Colon (tissue), 2 donors: ENCODE measurements around the gene C11orf16.
"Not testable (repeated sequence)": the region's sequence is repeated elsewhere in the genome, so short reads cannot be mapped to it uniquely, and the experiment has no call there.

Experiments
- FAIRE-seq: peaks from 2 replicates; lab custom pipeline; 2012; peaks lifted over from hg19 to GRCh38; lab: Jason Lieb, UNC
- donor health status: control.
- donor health status: control.

C11orf16 gene, protein sequence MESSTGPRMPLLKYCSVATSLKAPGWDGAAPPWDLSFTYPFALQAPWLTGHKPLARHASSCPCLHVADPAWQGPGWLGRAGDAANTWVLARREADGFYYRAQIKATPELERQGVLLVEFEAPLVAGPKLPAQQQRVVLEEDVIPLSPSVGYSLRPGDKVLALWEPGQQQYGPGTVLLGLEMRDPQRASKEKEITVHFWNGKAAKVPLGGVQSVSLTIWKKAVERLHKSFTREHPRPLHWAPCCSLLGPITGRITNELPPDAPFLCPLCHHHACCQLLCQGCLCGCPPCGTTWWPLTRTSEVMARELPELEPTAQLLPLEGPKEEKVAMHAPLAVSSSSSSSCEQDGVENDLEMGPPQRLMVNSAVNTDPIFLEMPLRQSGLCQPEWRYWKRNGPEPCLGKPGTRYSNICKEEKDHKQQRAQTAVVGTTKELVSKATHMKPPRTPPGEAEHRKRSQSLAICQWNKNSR

DNA sequence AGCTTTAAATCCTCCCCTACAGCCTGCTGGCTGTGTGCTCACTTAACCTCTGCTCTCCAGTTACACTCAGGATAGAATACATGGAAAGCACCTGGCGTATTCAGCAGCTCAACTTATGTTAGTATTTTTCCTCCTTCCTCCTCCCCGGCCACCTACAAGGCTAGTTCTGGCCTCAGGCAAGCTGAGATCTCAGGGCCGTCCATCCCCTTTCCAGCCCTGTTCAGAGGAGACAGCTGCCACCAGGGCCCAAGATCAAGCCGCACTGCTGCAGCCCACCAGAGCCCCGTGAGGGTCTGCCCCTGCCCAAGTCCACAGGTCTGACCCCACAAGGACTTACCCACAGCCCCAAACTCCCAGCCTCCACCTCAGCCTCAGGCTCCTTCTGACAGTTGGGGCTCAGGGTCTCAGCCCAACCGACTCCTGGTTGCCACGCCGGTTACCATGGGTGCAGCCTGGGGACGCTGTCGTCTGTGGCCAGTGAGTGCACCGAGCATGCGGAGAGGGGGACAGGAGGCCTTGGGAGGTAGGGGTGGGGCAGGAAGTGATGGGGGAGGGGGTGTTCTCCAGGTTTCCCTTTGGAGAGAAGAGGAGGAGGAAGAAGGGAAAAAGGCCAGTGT lies at the start of gene C11orf16:
C11orf16 (minus strand) TSS at position 384 of the 617 bp plus-strand sequence. CDS start 639 bp downstream, outside the sequence.
- FAIRE-seq = no peak

- no peak for FAIRE-seq
Measured at GRCh38 chr11:8980485-8980884, 47.7 kb upstream of the C11orf16 start.

GRCh38 chr11:8979365-8979764 lies 46.6 kb upstream of the C11orf16 start:
- not testable (repeated sequence) for FAIRE-seq

GRCh38 chr11:8973121-8973520 lies 40.4 kb upstream of the C11orf16 start:
- no peak for FAIRE-seq

- no peak for FAIRE-seq
Measured at GRCh38 chr11:8971924-8972316, 39.2 kb upstream of the C11orf16 start.

- no peak for FAIRE-seq
Measured at GRCh38 chr11:8971196-8971923, 38.6 kb upstream of the C11orf16 start.

GRCh38 chr11:8967184-8967583 lies 34.4 kb upstream of the C11orf16 start:
- no peak for FAIRE-seq

DNA sequence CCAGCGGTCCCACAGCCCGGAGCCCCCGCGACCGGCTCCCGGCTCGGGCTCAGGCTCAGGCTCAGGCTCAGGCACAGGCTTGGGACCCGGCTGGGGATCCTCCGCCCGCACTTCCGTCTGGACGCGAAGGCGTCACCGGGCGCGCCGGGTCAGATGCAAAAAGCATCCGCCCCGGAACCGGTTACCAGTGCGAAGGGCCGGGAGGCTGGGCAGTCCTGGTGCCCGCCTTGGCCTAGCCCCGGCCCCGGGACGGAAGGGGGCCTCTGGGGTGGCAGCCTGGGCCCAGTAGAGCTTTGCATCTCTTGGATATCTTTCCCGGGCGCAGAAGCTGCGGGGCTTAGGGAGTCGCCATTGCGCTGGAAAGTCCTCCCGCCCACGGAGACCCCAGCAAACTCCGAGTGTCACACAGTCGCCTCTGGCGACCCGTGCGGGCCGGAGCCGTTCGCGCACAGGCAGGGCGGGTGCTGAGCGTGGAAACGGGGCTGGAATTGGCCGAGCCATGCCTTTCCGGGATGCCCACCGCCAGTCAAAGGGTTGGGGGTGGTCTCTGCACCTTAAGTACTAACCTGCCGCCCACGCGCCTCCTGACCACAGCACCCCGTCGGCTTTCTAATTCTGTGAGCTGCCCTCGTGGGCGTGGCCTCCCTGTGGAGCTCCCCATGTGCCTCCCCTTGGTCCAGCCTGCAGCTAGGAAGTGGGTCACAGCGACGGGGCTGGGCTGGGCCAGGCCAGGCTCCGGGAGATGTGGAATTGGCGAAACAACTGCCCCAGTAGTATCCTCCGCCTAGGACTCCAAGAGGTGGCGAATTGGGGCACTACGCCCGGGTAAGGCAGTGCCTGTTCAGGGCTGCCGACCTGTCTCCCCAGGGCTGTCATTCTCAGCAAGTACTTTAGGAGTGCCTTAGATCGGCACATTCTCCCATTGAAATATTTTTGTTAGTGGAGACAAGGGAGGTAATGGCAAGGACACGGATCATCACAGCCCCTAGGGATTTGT lies 31.9 kb upstream of the C11orf16 start, which contains the start of gene TMEM9B:
TMEM9B (minus strand) TSS at position 119 of the 997 bp plus-strand sequence. CDS start 129 bp downstream, outside the sequence.
- FAIRE-seq = no peak

GRCh38 chr11:8963569-8964323 lies 31.0 kb upstream of the C11orf16 start:
- FAIRE-seq = no peak

DNA sequence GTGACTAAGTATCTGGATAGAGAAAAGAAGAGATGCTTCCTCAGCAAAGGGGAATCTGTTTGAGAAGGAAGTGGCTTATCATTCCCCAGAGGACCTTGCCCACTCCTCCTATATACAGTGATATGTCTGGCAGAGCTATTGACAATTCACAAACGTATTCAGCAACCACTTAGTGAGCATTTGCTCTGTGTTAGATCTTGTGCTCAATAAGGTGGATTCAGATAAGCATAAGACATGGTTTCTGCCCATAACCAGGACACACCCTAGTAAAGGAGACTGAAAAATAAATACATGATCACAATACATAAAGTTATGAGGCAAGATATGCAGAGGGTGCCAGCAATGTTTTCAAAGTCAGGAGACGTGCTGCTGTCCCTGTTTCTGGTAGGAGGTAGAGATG lies 30.1 kb upstream of the C11orf16 start:
- no peak for FAIRE-seq

- FAIRE-seq = no peak
Measured at GRCh38 chr11:8961401-8961800, 28.7 kb upstream of the C11orf16 start.

DNA sequence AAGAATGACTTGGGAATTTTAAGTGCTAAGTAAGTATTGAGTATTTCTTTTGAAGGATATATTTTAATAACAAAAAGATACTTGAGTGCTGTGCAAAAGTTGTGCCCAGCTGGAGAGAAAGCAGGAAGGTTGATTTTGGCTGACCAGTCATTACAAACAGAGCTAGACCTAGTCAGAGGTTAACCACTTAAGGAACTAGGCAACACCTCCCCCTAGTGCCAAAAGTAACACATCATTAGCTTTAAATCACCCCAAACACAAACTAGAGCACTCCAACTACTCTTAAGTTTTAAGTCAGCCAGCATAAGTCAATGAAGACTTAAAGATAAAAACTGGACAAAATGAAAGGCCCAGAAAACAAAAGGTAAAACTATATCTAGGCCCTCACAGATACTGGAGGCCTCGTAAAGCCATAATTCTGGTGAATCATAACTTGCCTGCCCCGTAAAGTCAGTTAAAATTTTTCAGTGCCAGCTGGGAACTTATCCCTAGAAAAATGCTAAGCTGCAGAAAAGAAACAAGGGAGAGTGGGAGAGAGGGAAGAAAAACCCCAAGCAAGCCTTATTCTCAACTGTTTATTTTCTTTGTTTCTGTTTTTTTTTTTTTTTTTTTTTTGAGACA lies 26.9 kb upstream of the C11orf16 start:
- FAIRE-seq = no peak

GRCh38 chr11:8956860-8957259 lies 24.1 kb upstream of the C11orf16 start:
- no peak for FAIRE-seq

- no peak for FAIRE-seq
Measured at GRCh38 chr11:8948886-8949285, 16.1 kb upstream of the C11orf16 start.

- FAIRE-seq = no peak
Measured at GRCh38 chr11:8947230-8947943, 14.6 kb upstream of the C11orf16 start.

DNA sequence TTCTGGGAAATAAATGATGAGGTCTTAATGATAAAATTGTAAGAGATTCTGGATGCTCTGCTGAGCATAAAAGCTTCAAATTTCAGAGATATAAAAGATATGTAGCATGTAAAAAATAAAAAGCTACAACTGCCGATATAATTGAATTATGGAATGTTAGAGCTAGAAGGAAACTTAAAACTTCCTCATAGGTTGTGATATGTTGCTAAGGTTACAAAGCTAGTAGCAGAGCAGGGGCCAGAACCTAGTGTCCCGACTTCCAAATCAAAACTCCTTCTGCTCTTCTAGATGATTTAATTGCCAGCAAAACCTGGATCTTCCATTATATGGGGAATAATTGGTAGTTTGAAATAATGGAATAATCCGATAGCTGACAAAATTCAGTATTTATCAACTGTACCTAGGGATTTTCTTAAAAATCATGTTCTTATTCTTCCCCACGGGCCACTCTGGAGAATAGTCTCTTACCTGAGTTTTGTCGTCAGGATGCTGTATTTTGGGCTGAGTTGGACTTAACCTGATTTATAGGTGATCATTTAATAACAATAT lies 9.8 kb upstream of the C11orf16 start, which contains the start of gene ASCL3:
ASCL3 (minus strand) TSS at position 499 of the 549 bp plus-strand sequence. CDS start 4,855 bp downstream, outside the sequence.
- FAIRE-seq = no peak

DNA sequence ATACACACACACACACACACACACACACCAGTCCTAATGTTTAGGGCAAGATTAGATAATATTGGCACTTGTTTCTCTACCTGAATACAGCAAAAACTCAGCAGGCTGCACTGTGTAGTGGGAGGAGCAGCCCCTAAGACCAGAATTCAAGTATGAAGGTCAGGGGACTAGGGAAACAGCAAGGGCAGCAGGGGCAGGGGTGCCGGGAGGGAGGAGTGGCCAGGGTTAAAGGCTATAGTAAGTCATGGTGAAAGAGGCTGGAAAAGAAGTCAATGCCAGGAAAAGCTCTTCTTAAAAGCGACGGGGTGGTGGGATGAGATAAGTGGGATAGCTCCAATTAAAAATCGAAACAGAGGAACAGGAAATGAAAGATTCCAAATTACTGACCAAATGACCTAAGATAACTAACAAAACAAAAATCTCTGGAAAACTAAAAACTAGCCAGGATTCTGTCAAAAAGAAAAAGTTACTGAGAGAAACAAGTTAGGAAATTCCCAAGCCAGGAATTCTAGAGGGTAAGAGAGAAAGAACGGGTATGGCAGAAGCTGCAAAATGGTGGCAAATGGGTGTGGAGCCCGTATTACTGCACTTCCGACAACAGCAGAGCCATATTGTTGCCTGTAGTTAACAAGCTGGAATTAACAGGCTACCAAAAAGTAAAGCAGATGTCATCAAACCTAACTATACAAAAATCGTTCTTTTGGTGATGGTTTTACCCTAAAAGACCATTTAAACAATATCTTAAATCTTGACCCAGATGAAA lies 8.8 kb upstream of the C11orf16 start:
- FAIRE-seq = no peak

DNA sequence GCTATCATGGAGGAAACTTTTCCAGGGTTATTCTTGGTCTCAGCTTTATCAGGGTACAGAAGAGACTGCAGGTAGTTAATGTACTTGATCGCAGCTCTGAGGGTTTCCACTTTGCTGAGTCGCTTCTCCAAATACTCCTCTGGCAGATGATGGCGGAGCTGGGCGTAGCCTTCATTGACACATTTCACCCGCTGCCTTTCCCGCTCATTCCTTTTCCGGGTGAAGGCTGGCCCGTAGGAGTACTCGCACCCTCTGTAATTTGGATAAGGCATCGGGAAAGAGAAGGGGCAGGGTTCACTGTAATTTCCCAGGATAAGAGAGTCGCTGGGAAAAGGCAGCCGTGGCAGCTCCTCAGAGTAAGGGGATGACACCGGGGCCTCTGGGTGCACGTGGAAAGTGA lies 4.9 kb upstream of the C11orf16 start:
- no peak for FAIRE-seq
